Embryonic facial prominence (tissue), 1 donor: ENCODE data around the gene BTF3.

Experiments used
- DNase-seq: peaks from one replicate; pipeline ENCODE4 v3.0.0-alpha.2; 2016; ENCODE audit errors: extremely low spot score

Gene BTF3

DNA sequence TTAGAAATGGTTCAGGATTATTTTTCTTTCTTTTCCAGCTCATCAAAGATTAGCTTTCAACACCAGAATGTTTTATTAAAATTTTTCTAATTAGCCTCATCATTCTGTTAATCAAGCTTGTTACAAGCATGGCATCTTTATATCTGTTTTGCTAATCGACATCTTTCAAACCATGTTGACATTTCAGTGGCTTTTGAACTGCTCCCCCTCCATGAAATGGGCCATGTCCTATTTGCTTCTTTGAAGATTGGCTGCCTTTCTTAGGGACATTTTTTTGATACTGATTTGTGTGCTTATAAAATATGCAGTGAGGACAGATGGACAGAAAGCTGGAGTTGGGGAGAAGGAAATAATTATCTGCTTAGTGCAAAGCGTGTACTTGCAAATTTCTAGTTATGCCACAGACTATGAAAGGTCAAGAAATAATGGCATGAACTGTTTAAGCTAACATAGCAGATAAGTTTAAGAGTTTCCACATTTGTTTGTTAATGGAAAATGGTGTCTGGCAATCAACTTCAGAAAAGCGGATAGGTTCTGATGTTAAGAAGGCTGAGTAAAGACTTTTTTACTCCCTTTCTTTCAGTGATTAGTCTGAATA is 27.5 kb downstream of the BTF3 start:
- DNase-seq: no peak

DNA sequence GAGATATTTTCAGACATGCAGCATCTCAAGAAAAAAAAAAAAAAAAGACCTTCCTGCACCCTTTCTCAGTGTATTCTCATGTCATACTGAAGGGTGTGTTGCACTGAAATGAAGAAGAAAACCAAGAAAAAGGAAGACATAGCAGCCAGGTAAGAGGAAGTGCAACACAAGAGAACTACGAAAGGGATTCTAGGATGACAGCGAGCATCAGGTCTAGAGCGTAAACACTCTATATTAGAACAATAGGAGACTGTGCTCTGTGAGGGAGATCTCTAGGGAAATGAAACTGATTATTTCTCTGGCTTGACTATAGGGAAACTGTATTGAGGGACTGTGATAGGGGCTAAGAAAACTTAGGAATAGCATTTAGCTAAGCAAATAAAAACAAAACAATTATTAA is 30.0 kb downstream of the BTF3 start:
- no peak for DNase-seq

DNA sequence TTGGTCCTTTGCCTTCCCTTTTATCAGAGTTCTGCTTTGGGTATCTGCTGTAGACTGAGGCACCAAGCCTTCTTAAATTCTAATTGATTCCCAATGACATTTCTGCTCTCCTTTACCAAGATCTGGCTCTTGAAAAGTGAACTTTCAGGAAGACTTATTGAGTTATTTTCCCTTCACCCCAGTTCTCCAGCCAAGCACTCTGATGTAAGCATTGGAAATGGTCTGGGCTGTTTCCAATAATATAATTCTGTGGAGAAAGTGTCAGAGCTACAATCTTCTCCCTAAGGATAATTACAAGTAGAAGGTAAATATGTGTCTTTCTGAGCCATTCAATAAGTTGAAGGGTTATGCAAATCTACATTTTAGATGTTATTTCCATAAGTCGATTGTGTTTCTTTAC is 30.8 kb downstream of the BTF3 start:
- DNase-seq: no peak

DNA sequence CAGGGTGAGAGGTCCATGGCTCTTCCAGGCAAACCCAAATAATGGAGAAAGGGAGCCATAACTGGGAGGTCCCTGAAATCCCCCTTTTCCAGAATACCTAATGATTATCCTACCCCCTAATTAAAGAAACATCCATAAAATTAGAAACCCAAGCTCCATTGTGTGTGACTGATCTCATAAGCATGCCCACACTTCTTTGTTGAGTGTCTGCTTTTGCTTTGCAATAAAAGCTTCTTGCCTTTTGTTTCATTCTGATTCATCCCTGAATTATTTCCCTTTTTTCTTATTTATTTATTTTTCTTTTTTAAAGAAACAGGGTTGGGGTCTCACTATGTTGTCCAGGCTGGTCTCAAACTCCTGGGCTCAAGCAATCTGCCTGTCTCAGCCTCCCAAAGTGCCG is 33.1 kb downstream of the BTF3 start:
- DNase-seq: no peak

DNA sequence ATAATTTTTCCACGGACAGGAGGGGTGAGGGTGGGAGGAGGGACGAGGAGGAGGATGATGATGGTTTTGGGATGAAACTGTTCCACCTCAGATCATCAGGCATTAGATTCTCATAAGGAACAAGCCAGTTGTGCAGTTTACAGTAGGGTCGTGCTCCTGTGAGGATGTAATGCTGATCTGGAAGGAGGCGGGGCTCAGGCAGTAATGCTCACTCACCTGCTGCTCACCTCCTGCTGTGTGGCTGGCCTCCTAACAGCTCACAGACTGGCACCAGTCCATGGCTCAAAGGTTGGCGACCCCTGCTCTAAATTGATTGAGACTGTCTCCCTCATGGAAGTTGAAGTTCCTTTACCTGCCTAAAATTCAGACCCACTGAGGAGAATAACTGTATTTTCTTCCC is 34.0 kb downstream of the BTF3 start:
- no peak for DNase-seq

DNA sequence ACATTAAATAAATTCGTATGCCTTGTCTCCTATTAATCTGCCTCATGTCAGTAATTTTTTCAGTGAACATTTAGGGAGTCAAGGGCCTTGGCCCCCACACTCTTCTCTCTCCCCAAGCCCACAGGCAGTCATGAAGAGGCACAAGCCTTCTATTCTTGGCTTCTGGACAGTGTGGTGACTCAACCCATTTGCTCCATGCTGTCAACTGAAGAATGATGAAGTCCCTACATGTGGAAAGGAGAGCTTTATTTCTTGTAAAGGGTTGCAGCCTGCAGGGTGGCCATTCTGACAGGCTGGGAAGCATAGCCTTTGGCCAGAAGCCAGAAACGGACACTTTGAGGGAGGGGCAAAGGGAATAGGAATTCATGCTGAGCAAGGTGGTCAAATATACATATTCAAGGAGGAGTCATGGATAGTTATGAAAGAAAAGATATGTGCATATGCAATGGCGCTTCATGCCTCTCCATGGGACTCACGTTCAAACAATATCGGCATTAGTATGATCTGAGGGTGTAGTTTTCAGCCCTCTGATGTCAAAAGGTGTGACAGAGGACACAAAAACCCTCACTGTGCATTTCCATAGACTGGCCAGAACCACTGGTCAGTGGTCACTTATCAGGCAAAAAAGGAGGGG is 35.9 kb downstream of the BTF3 start:
- no peak for DNase-seq

DNA sequence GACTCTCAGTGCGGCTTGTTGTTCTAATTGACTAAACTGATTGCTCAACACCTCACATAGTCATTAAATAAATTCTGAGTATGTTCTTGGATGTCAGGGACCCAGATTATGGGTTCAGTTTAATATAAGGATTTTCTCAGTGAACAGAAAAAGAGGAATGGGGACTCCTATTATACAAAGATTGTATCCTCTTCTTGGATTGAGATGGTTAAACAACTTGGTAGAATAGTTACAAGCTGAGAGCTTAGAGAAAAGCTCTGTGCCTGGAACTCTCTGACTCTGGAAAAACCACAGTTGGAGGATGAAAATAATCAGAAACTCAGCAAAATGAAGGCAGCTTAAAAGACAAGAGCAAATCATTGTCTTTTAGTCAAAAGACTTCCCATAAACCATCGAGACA is 36.7 kb downstream of the BTF3 start:
- no peak for DNase-seq

DNA sequence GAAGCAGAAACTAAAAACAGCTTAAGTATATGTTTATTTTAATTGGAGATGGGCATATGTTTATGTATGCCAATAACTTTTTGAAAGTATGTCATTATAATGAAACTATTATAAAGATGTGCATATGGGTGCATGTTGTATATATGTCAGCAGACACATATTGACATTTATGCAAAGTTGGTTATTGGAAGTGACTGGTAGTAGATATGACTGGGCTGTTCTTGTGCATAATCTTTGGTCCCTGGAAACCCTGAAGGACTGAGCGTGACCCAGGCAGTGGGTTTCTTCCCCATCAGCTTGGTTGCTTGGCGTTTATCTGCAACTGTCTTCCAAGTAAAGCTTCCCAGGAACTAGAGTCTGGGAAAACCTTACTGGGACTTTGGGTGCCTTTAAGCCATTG is 41.5 kb downstream of the BTF3 start:
- DNase-seq: no peak

DNA sequence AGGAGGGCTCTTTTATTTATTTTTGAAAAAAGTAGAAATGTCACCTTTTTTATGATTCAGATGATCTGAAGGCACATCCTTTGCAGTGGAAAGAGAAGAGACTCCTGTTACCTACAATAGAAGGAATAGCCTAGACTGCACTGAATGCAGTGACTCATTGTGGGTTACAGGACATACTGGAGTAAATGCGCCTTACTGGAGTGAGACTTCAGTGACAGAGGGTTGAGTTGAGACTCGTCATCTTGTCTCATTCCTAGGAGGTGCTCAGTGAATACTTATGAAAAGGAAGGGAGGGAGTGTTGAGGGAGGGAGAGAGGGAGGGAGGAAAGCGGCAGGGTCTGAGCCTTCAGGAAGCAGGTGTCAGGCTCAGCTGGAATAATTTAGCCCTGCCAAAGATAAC is 42.0 kb downstream of the BTF3 start:
- no peak for DNase-seq

DNA sequence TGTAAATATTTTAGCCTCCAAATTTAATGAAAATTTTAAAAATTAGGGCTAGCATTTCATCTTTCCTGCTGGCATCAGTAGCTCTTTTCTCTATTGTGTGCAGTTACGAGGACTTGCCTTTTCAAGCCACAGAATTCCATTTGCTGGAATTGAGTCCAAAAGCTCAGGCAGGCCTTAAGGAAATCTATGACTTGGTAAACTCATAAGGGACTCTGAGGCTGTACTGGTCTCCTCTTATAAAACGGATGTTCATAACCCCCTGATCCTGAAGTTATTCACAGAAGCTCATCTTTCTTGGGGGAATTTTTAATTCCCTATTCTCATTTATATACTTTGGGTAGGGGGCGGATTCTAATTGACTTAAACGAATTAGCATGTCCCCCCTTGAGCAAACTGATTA is 43.8 kb downstream of the BTF3 start:
- DNase-seq: no peak

DNA sequence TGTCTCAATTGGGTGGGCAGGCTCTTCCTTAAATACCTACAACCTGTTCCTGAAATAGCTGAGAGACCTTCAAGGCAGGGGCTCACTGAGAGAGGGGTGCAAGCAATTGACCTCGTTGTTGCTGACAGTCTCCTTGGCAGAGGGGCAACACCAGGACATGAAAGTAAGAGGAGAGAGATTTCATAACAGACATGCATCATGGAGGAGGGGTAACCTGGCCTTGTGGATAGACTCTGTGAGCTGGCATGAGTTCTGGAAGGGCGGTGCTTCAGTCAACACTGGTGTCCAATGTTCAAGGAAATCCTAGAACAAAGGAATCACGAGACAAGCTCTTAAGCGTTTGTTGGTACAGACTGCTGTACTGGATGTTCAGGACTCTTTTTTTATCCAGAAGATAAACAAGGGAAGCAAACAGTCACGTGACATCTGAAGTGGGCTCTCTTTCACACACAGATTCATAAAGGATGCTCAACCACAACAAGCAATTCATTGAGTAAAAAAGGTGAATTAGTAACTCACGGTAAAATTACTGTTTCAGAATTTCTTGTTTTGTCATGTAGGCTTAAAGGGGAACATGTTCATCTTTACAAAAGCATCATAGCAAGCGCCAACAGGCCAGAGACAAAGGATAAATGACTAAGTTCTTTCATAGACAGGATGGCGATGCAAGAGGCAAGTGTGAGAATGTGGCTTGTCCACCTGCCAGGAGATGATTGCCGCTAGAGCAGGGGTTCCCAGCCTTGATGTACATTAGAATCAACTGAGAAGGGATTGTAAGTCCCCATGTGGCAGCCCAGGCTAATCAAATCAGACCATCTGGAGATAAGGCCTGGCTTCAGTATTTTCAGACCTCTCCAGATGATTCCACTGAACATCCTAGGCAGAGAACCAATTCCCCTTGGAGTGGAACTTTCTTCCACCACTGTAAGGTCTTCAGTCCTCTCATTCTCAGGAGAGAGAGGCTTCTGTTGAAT is 46.5 kb downstream of the BTF3 start:
- DNase-seq: no peak

DNA sequence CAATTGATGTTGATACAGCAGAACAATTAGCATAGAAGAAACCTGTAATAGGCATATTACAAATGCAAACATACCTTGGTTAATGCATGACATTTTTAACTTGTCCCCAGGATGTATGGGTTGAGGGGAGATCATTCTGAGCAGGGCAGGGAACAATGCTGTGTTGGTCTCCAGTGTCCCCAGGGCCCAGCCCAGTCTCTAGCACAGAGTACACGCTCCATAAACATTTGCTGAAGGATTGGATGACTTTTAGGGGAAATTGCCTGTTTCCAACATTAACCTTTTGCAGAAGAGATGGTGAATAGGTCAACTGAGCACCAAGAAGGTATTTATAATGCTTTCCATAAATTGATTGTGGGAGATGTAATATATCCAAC is 47.1 kb downstream of the BTF3 start:
- no peak for DNase-seq

DNA sequence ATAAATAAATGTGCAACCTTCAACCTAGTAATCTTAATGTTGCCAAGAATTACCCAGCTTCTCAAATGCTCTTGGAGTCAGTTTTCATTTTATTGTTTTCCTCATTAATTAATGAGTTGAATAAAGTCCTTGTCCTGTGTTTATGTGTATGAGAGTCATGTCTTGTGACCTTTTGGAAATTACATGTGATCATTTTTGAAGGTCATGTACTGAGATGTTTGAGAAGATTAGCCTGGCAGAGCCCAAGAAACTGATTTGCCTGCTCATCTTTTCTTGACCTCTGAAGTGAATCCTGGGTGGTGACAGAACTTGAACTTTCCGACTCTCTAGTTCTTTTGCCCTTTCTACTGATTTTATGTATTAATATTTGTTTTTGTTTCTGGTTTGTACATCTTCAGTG is 51.8 kb downstream of the BTF3 start:
- no peak for DNase-seq

DNA sequence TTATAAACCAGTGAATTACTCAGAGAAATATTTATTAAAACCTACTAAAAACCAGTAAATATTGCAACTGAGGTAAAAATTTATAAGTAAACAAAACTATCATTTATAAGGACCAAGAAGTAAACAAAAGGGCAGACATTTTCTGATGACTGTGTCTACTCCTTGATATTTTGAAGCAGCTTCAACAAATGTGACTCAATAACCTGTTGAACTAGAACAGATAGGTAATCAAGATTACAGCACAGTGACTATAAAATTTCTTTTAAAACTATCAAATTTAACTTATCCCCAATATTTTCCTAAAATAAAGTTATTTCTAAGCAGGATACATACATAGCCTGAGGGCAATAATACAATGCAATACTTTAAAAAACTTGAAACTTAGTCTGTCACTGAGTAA is 54.4 kb downstream of the BTF3 start:
- DNase-seq: no peak
